OCI-LY1 (cell line): Measurements from ENCODE around the gene TMEM132C.

Experiments used
- EZH2 ChIP-seq: fragments of 200-600 bp; sonication (generic), shearing (Covaris generic); IDR thresholded peaks from 2 replicates; pipeline ENCODE4 v1.8.0; 2017; ENCODE audit warnings: borderline replicate concordance, mixed run types, mild to moderate bottlenecking, antibody characterized with exemption, low read length, moderate library complexity, mixed read lengths
- TF ChIP-seq, protein P1 (sequence below): fragments of 200-600 bp; sonication (generic), shearing (Covaris generic); IDR thresholded peaks from 2 replicates; pipeline ENCODE4 v1.5.1; 2017; ENCODE audit warnings: mild to moderate bottlenecking, antibody characterized with exemption, low read length, moderate library complexity, mixed read lengths

DNA sequence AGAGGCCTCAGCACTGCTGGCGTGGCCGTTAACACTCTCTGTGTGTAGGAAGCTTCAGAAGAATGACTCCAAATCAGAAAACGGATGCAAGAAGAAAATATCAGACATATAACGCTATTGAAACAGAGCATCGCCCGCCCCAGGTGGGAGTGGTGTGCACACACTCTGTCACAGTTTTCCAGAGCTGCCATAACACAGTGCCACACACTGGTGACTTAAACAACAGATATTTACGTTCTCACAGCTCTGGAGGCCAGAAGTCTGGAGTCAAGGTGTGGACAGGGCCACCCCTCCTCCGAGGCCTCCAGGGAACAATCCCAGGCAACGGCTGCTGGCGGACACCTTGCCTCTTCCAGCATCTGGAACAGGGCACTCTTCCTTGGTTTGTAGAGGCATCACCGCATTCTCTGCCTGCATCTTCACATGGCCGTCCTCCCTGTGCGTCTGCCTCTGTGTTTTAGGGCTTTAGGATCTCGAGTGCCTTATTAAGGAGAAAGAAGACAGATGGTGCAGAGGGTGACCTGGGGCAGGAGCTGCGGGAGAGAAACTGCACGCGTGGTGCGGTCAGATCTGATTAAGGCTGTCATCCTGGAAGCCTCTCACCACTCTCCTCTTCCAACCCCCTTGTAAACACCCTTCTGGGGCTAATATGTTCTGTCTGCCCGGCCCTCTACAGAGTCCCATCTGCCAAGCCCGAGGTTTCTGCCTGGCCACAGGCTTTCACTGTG, 415.7 kb downstream of the TMEM132C start:
- TF ChIP-seq, protein P1, sequence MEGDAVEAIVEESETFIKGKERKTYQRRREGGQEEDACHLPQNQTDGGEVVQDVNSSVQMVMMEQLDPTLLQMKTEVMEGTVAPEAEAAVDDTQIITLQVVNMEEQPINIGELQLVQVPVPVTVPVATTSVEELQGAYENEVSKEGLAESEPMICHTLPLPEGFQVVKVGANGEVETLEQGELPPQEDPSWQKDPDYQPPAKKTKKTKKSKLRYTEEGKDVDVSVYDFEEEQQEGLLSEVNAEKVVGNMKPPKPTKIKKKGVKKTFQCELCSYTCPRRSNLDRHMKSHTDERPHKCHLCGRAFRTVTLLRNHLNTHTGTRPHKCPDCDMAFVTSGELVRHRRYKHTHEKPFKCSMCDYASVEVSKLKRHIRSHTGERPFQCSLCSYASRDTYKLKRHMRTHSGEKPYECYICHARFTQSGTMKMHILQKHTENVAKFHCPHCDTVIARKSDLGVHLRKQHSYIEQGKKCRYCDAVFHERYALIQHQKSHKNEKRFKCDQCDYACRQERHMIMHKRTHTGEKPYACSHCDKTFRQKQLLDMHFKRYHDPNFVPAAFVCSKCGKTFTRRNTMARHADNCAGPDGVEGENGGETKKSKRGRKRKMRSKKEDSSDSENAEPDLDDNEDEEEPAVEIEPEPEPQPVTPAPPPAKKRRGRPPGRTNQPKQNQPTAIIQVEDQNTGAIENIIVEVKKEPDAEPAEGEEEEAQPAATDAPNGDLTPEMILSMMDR: no peak
- TF ChIP-seq EZH2: no peak
